Measurements from ENCODE around the gene PDZD2. TPM values are rescaled to one million over a fixed set of nuclear protein-coding genes. Genes with fewer than 3 reads are reported as not detected.

The PDZD2 gene
- total RNA-seq, 1 donor from 2014 or later = 0.38 TPM

DNA sequence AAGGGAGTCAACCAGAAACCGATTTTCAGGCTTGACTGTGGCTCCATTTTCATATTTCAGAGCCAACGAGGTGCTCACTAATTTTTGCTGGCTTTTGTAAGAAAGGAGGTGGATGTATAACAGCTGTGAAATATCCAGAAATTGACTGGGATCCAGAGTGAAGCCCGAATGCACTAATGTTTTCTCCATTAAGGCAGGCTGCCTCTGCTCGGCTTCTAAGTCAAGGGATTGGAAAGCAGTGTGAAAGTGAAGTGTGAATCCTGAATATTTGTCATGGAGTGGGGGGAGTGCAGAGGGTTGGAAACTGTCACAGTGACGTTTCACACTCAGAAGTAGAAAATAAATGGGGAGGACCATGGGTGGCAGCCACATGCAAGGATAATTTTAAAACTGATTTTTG lies 297.8 kb downstream of the PDZD2 start:
- no peaks in the 10 kb centered on the region for H3K27me3 Mint-ChIP-seq
- DNase-seq (no peak), ATAC-seq (ENCODE audit: low read depth) (no peak)
- no peaks in the 10 kb centered on the region for H3K36me3 Mint-ChIP-seq (ENCODE audit: low read depth)
- no peak overlapping the region for H3K4me3 Mint-ChIP-seq
- H3K27ac Mint-ChIP-seq = no peak overlapping the region
- ChIA-PET POLR2A (no interaction called here), CTCF (no interaction called here)
- TF ChIP-seq, protein P1, sequence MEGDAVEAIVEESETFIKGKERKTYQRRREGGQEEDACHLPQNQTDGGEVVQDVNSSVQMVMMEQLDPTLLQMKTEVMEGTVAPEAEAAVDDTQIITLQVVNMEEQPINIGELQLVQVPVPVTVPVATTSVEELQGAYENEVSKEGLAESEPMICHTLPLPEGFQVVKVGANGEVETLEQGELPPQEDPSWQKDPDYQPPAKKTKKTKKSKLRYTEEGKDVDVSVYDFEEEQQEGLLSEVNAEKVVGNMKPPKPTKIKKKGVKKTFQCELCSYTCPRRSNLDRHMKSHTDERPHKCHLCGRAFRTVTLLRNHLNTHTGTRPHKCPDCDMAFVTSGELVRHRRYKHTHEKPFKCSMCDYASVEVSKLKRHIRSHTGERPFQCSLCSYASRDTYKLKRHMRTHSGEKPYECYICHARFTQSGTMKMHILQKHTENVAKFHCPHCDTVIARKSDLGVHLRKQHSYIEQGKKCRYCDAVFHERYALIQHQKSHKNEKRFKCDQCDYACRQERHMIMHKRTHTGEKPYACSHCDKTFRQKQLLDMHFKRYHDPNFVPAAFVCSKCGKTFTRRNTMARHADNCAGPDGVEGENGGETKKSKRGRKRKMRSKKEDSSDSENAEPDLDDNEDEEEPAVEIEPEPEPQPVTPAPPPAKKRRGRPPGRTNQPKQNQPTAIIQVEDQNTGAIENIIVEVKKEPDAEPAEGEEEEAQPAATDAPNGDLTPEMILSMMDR (IDR thresholded peaks at IDR 0.05) = no peak
- peaks cover 2% of the 10 kb centered on the region for H3K9me3 Mint-ChIP-seq
- no peaks in the 10 kb centered on the region for H3K4me1 Mint-ChIP-seq
- intact Hi-C loops (cut with micrococcal nuclease) = no loop called here

DNA sequence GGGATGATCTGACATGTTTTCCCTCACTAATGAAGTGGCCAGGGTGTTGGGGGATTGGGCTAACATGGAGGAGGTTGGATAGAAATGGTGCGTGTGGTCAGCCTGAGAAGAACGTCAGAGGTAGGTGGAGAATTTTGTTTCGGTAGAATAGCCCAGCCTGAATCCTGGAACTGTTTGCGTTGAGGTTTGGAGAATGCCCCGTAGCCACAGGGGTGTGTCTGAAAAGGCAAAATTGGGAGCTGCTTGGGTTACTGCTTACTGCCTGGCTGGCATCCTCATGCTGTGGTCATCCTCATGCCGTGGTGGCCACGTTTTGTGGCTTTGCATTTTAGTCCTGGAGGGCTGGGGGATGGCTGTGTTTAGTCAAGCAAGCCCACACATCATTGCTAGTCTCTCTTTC lies 298.3 kb downstream of the PDZD2 start:
- Mint-ChIP-seq H3K4me1 (no peaks in the 10 kb centered on the region), H3K9me3 (peaks cover 2% of the 10 kb centered on the region), H3K4me3 (no peak overlapping the region), H3K36me3 (ENCODE audit: low read depth) (no peaks in the 10 kb centered on the region), H3K27me3 (no peaks in the 10 kb centered on the region), H3K27ac (no peak overlapping the region)
- ATAC-seq (ENCODE audit: low read depth) (no peak), DNase-seq (no peak)
- TF ChIP-seq, protein P1 (IDR thresholded peaks at IDR 0.05) = no peak
- ChIA-PET POLR2A (no interaction called here), CTCF (no interaction called here)
- intact Hi-C loops (cut with micrococcal nuclease) = no loop called here

DNA sequence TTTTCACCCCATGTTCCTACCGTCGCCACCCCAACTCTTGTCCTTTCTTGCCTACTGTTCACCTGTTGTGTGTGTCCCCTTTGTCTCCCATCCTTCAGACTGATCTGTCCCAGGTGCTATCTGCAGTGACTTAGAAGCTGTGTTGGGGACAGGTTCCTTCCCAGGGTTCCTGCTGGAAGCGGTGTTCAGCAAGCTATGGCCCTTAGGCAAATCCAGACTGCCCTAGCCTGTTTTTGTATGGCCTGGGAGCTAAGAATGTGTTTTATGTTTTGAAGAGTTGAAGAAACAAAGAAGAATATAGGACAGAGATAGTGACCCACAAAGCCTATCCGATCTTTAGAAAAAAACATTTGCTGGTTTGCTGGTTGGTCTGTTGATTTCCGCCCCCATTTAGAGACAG lies 298.8 kb downstream of the PDZD2 start:
- Mint-ChIP-seq H3K27ac (no peak overlapping the region), H3K9me3 (peaks cover 2% of the 10 kb centered on the region), H3K36me3 (ENCODE audit: low read depth) (no peaks in the 10 kb centered on the region), H3K4me3 (no peak overlapping the region), H3K4me1 (no peaks in the 10 kb centered on the region), H3K27me3 (no peaks in the 10 kb centered on the region)
- TF ChIP-seq, protein P1 (IDR thresholded peaks at IDR 0.05) = no peak
- CTCF ChIA-PET = no interaction called here
- ATAC-seq (ENCODE audit: low read depth) (no peak), DNase-seq (no peak)
- POLR2A ChIA-PET = no interaction called here
- intact Hi-C loops (cut with micrococcal nuclease) = no loop called here

DNA sequence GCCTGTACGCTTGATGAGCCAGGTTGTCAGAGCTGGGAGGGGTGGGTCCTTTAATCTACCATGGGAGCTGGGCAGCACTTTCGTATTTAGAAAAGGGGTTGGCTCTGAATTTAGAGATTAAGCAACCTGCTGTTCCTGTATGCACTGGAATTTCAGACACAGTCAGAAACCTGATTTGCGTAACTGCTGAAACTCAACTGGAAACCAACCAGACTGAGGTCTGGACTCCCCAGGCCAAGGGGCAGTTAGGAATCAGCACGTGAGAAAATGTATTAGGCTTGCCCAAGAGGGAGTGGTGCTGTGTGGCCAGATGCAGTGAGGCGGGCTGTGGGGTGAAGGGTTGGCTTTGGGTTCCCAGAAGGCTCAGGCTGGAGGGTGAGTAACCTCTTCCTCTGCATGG lies 300.2 kb downstream of the PDZD2 start:
- Mint-ChIP-seq H3K36me3 (ENCODE audit: low read depth) (no peaks in the 10 kb centered on the region), H3K9me3 (peaks cover 2% of the 10 kb centered on the region), H3K27ac (no peak overlapping the region), H3K4me3 (no peak overlapping the region), H3K4me1 (no peaks in the 10 kb centered on the region), H3K27me3 (peaks cover 2% of the 10 kb centered on the region)
- TF ChIP-seq, protein P1 (IDR thresholded peaks at IDR 0.05) = no peak
- POLR2A ChIA-PET = no interaction called here
- intact Hi-C loops (cut with micrococcal nuclease) = no loop called here
- ATAC-seq (ENCODE audit: low read depth) (no peak), DNase-seq (no peak)
- CTCF ChIA-PET = no interaction called here

DNA sequence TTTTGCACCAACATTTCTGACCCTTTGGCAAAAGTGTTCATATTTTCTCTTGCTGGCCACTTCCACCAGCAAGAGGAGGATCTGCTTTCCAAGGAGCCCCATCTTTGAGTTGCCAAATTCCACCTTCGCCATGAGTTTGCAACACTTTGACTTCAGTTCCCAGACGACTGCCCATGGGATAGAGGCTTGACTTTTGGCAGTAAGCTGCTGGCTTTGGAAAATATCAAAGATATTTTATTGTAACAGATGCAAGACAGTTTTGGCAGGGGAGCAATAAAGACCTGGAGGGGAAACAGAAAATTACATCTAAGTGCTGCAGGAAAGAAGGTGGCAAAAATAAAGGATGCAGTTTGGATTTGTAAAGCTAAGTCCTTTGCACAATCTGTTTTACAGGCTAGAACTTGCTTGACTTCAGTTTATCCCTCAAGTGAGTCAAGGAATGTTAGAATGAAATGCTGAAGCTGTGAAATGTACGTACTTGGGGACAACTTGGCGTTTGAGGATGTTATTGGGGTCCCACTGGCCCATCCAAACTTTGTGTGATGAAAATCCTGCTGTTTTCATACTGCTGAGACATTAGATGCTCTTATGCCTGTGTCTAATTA lies 302.3 kb downstream of the PDZD2 start:
- no peak overlapping the region for H3K4me3 Mint-ChIP-seq
- no peak overlapping the region for H3K27ac Mint-ChIP-seq
- H3K4me1 Mint-ChIP-seq = no peaks in the 10 kb centered on the region
- H3K27me3 Mint-ChIP-seq = peaks cover 2% of the 10 kb centered on the region
- H3K36me3 Mint-ChIP-seq (ENCODE audit: low read depth) = no peaks in the 10 kb centered on the region
- ATAC-seq (ENCODE audit: low read depth) = no peak
- intact Hi-C loops (cut with micrococcal nuclease) = no loop called here
- ChIA-PET CTCF (no interaction called here), POLR2A (no interaction called here)
- peaks cover 2% of the 10 kb centered on the region for H3K9me3 Mint-ChIP-seq
- TF ChIP-seq, protein P1 (IDR thresholded peaks at IDR 0.05) = no peak
- no peak for DNase-seq

Measured in activated B cell treated with CpG ODN at 0.5 μM for 24 hours (primary cell).